Adipose tissue (tissue), 3 donors: ENCODE measurements around the gene PAN3. TPM values are rescaled to one million over a fixed set of nuclear protein-coding genes. Genes with fewer than 3 reads are reported as not detected.
"Not testable (repeated sequence)": the region's sequence is repeated elsewhere in the genome, so short reads cannot be mapped to it uniquely, and the experiment has no call there.

ENCODE experiments used
- H3K27ac ChIP-seq: one replicate; pipeline ENCODE4 v1.5.1; 2013; ENCODE audit warnings: low read depth, low read length
- WGBS, 3 donors: extraction: QIAGEN DNeasy Blood & Tissue Kit; methylation state at CpG; one replicate each; pipeline ENCODE4 v1.1.7; 2013; 5-methylcytosine and 5-hydroxymethylcytosine counted together
- polyA plus RNA-seq, 3 donors: library from polyadenylated mRNA; stranded (reverse); fragments of 200-250 nt; gene quantifications; one replicate each; pipeline ENCODE4 v1.2.3, GENCODE V29; 2013
- donor health status: healthy with polysubstance abuse.
- donor health status: Bipolar disorder and iron deficiency.
- donor health status: healthy.

The PAN3 gene
- polyA plus RNA-seq, 3 donors: 5.9 to 13.4 (median 9.0) TPM

- no peak overlapping the region for H3K27ac ChIP-seq
Measured at GRCh38 chr13:28128926-28129325, 9.4 kb upstream of the PAN3 start.

DNA sequence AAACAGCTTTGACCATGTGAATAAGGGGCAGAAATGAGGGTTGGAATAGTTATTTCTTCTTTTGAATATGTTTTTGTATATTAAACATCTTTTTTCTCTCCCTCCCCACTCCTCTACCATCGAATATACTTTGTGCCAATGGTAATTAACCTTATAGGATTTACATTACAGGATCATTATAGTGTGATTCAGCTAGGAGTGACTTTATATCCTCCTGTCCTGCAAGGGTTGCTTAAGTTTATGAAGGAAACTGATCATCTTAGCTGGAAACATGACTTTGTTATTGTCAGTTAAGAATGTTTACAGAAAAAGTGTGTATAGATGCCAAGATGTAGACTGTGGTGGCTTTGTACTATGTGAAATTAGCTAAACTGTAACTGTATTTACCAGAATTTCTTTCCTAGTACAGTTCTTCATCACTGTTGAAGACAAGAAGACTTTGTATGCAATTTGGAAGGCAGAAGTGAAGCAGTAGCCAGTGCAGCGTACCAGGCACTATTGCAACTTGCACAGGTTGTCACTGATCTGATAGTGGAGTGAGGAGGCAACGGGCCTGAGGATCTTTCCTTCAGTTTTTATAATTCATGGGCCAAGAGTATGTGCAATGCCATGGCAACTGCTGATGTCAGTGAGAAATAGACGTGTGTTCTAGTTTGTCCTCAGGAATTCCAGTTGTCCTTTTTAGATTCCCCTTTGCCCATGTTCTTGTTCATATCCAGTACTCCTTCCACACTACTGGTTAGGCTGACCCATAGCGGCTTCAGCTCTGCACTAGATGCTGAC is 8.2 kb upstream of the PAN3 start:
- WGBS, 3 donors: 45 to 69% (median 65%) methylated on average over 5 of the region's 5 CpGs
- H3K27ac ChIP-seq: no peak overlapping the region

DNA sequence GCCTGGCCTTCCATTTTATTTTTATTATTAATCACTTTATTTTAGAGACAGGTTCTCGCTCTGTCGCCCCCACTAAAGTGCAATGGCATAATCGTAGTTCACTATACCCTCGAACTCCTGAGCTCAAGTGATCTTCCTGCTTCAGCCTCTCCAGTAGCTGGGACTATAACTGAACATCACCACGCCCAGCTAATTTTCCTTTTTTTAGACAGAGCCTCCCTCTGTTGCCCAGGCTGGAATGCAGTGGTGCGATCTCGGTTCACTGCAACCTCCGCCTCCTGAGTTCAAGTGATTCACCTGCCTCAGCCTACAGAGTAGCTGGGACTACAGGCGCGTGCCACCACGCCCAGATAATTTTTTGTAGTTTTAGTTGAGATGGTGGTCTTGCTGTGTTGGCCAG is 6.7 kb upstream of the PAN3 start:
- H3K27ac ChIP-seq: no peak overlapping the region
- 93 to 94% (median 94%) methylated on average over 11 of the region's 11 CpGs for WGBS, 3 donors

DNA sequence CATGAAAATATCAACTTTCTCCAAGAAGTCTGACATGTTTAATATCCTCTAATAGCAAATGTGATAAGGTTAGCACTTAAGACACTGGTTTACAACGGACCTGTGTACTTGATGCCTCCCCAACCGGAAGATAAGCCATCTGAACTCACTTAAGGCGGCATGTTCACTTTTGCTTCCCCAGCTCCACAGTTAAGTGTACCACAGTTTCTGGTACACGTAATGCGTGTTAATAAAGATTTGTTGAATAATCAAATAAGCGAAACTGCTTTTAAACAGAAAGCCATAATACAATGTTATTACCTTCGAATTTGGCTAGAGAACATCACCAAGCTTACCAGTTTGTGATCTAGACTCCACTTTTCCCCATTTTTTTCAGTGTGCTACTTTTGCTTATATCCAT is 1.4 kb upstream of the PAN3 start:
- no peak overlapping the region for H3K27ac ChIP-seq
- 33 to 42% (median 38%) methylated on average over 7 of the region's 7 CpGs for WGBS, 3 donors

- no peak overlapping the region for H3K27ac ChIP-seq
- WGBS, 3 donors: 0 to 1% (median 0%) methylated on average over 11 of the region's 11 CpGs
Measured at GRCh38 chr13:28137596-28137995, 749 bp upstream of the PAN3 start.

- peak overlapping the region; percentile 88 for H3K27ac ChIP-seq
- WGBS, 3 donors: 0% methylated on average over 41 to 60 of the region's 60 CpGs
Measured at GRCh38 chr13:28138756-28139470, 568 bp downstream of the PAN3 start.

DNA sequence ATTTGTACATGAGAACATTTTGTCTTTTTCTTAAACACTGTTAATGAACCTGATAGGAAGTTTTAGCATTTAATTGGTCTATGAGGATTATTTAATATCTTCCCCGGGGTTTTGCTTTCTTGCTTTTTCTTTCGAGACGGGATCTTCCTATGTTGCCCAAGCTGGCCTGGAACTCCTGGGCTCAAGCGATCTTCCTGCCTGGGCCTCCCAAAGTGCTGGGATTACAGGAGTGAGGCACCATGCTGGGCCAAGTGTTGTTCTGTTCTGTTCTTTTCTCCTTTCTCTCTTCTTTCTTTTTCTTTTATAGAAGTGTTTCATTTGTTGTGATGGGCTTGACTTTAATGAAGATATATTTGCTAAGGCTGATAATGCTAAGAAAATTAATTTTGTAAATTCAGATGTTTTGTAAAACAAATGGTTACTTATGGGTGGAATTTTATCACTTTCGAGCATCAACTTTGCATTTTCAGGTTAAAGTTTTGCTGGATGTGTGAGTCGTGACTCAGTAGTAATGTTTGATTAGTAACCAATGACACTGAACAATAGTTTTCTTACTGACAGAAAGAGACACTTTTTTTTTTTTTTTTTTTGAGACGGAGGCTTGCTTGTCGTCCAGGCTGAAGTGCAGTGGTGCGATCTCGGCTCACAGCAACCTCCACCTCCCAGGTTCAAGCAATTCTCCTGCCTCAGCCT is 2.2 kb downstream of the PAN3 start:
- no peak overlapping the region for H3K27ac ChIP-seq
- WGBS, 3 donors: 50 to 64% (median 57%) methylated on average over 9 to 10 of the region's 10 CpGs

- not testable (repeated sequence) for H3K27ac ChIP-seq
- WGBS, 3 donors: 63 to 86% (median 76%) methylated on average over 10 of the region's 10 CpGs
Measured at GRCh38 chr13:28141542-28141941, 3.2 kb downstream of the PAN3 start.

DNA sequence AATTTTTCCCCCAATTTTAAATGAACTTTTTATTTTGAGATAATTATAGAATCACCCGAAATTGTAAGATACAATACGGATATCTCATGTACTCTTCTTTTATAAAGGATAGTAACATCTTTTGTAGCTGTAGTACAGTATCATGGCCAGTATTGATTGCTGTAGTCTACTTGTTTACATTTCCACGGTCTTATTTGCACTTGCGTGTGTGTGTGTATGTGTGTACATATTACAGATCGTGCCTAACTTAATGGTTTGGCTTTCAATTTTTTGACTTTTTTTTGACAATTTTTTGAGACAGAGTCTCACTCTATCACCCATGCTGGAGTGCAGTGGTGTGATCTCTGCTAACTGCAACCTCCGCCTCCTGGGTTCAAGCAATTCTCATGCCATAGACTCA is 6.7 kb downstream of the PAN3 start:
- WGBS, 3 donors: 39 to 97% (median 90%) methylated on average over 6 of the region's 6 CpGs

GRCh38 chr13:28147495-28147894 is 9.2 kb downstream of the PAN3 start:
- WGBS, 3 donors: 25 to 59% (median 54%) methylated on average over 1 of the region's 1 CpG
- H3K27ac ChIP-seq: no peak overlapping the region

More for the DNA sequence above, 6.7 kb downstream of the PAN3 start:
- no peak overlapping the region for H3K27ac ChIP-seq

DNA sequence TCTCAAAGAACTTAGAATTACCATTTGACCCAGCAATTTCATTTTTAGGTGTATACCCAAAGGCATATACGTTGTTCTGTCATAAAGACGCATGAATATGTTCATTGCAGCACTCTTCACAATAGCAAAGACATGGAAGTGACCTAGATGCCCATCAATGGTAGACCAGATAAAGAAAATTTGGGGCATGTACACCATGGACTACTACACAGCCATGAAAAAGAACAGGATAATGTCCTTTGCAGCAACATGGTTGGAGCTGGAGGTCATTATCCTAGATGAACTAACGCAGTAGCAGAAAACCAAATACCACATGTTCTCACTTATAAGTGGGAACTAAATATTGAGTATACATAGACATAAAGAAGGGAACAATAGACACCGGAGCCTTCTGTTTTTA is 20.7 kb downstream of the PAN3 start:
- H3K27ac ChIP-seq: no peak overlapping the region
- 97 to 99% (median 99%) methylated on average over 4 of the region's 4 CpGs for WGBS, 3 donors

DNA sequence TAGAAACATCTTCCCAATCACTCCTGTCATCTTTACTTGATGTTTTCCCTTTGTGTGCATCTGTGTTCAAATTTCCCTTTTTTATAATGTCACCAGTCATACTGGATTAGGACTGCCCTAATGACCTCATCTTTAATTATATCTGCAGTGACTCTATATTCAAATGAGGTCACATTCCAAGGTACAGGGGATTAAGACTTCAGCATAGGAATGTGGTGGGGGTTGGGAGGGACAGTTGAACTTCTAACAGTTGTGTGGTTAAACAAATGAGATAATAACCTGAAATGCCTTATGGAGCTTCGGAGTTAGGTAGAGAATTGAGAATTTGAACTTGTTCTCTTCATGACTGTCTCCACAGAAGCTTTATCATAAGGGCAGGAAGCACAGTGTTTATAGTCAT is 23.0 kb downstream of the PAN3 start:
- no peak overlapping the region for H3K27ac ChIP-seq
- whole genome bisulfite sequencing, 3 donors: 24 to 58% (median 40%) methylated on average over 1 of the region's 1 CpG

DNA sequence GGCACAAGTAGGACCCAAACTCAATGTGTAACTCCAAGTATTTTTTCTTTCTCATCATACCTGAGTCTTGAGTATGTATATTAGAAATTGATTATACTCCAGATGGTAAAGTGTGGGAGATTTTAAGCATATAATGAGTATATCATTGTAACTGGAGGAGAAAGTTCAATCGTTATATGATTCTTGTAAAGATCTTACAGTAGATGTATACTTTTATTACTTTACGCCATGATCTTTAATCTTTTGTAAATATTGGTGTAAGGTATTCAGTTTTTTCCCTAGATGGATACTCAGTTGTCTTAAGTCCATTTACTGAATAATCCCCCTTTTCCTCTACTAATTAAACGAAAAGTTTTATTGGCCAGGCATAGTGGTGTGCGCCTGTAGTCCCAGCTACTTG is 25.2 kb downstream of the PAN3 start:
- H3K27ac ChIP-seq: no peak overlapping the region

DNA sequence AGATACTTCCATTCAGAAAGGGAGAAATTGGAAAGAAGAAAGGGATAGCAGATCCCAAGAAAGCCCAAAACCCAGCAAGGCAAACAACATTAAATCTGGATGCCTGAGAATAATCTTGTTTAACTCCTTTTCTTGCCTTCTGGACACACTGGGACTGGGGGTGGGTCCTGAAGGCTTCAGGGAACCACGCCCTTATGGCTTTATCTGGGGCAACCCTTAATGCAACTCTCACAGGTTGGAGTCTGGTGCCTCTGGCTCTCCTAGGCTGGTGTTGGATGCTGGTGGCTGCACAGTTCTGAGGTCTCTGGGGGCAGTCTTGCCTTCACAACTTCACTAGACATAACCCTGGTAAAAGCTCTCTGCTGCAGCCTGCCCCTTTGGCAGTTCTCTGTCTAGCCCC is 27.9 kb downstream of the PAN3 start:
- 100% methylated on average over 1 of the region's 1 CpG for WGBS, 3 donors
- no peak overlapping the region for H3K27ac ChIP-seq

More for the DNA sequence above, 25.2 kb downstream of the PAN3 start:
- WGBS, 3 donors: 85 to 97% (median 87%) methylated on average over 4 of the region's 4 CpGs

DNA sequence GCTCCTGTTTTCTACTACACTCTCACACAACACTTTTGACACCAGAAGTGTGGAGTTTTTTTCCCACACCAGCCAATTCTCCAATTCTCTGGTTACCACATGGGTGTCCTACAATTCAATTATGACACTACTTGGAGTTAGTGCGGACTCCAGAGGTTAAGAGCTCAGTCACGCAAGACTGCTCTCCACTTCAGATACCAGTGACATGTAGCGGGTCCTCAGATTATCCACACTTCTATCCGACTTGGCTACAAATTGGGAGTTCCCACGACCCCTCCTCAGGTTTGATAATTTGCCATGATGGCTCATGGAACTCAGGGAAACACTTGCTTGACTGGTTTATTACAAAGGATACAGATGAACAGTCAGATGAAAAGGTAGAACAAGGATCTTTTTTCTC is 32.9 kb downstream of the PAN3 start:
- 90 to 97% (median 96%) methylated on average over 5 of the region's 5 CpGs for WGBS, 3 donors
- no peak overlapping the region for H3K27ac ChIP-seq

GRCh38 chr13:28172947-28173346 is 34.6 kb downstream of the PAN3 start:
- no peak overlapping the region for H3K27ac ChIP-seq
- WGBS, 3 donors: 45 to 50% (median 48%) methylated on average over 2 of the region's 2 CpGs

DNA sequence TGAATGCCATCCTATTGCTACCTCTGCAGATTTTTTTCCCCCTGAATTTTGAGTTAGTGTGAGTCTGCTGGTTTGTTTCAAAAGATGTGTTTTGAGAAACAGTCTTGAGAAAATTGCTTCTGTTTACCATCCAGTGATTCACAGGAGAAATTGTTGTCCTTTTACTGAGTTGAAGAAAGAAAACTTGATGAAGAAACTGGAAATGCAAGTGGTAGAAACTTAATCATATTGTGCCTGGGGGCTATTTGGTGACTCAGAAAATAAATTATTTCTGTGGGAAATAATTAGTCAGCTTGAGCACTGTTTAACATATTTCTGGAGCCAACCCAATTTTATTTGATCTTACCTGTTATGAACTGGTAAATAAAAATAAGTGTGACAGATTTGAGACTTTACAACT is 35.4 kb downstream of the PAN3 start:
- no peak overlapping the region for H3K27ac ChIP-seq

- H3K27ac ChIP-seq: no peak overlapping the region
Measured at GRCh38 chr13:28177327-28177726, 39.0 kb downstream of the PAN3 start.

- WGBS, 3 donors: 90 to 97% (median 95%) methylated on average over 1 of the region's 1 CpG
- no peak overlapping the region for H3K27ac ChIP-seq
Measured at GRCh38 chr13:28177877-28178276, 39.5 kb downstream of the PAN3 start.

GRCh38 chr13:28179974-28180373 is 41.6 kb downstream of the PAN3 start:
- H3K27ac ChIP-seq: no peak overlapping the region
